ENCODE data around the gene PEX14. TPM values are rescaled to one million over a fixed set of nuclear protein-coding genes. Genes with fewer than 3 reads are reported as not detected.

The PEX14 gene
- total and polyA plus RNA-seq, 11 donors = 14.9 to 28.7 (median 20.4) TPM

GRCh38 chr1:10530756-10531495 is 56.2 kb downstream of the PEX14 start:
- Histone ChIP-seq H3K27me3 (no peaks in the 10 kb centered on the region), H3K4me3 (no peak overlapping the region), H3K36me3 (peaks cover 0 to under 1% (median 0%) of the 10 kb centered on the region in 9 donors), H3K27ac (peak overlapping the region in 2 of 12 donors; percentile 3 to 71), H3K4me1 (peaks cover 0 to 51% (median 31%) of the 10 kb centered on the region in 12 donors), H3K9me3 (no peaks in the 10 kb centered on the region)
- no peak for ATAC-seq
- intact Hi-C loops (cut with DNase I) = loop anchor here in 8 of 10 donors (5.0 to 10.0 kb wide), 6 partner anchors 104 to 336 kb away; partner anchors contain the start of gene CASZ1 (in 3 of the 8)
- TF ChIP-seq CTCF (IDR thresholded peaks at IDR 0.05) (no peak), POLR2A (IDR thresholded peaks at IDR 0.05) (no peak)
- no peak for DNase-seq
- WGBS, 4 donors = 84 to 89% (median 84%) methylated on average over 17 of the region's 17 CpGs

GRCh38 chr1:10532362-10532761 is 57.6 kb downstream of the PEX14 start:
- H3K36me3 ChIP-seq = peaks cover 0 to 12% (median 7%) of the 10 kb centered on the region in 9 donors
- no peaks in the 10 kb centered on the region for H3K9me3 ChIP-seq
- H3K27ac ChIP-seq = no peak overlapping the region
- H3K27me3 ChIP-seq = no peaks in the 10 kb centered on the region
- intact Hi-C loops (cut with DNase I) = loop anchor here in 8 of 10 donors (5.0 to 10.0 kb wide), 6 partner anchors 102 to 335 kb away; partner anchors contain the start of gene CASZ1 (in 3 of the 8)
- peaks cover 0 to 49% (median 31%) of the 10 kb centered on the region in 12 donors for H3K4me1 ChIP-seq
- no peak for DNase-seq
- H3K4me3 ChIP-seq = no peak overlapping the region
- ATAC-seq = no peak
- 60 to 63% (median 61%) methylated on average over 8 of the region's 8 CpGs for WGBS, 4 donors
- TF ChIP-seq CTCF (IDR thresholded peaks at IDR 0.05) = no peak
- no peak for TF ChIP-seq POLR2A (IDR thresholded peaks at IDR 0.05)

GRCh38 chr1:10534519-10534918 is 59.8 kb downstream of the PEX14 start:
- TF ChIP-seq CTCF (IDR thresholded peaks at IDR 0.05) = no peak
- TF ChIP-seq POLR2A (IDR thresholded peaks at IDR 0.05) = no peak
- WGBS, 4 donors = 87 to 93% (median 93%) methylated on average over 7 of the region's 7 CpGs
- H3K27me3 ChIP-seq = no peaks in the 10 kb centered on the region
- peaks cover 0 to 12% (median 7%) of the 10 kb centered on the region in 9 donors for H3K36me3 ChIP-seq
- H3K9me3 ChIP-seq = no peaks in the 10 kb centered on the region
- intact Hi-C loops (cut with DNase I) = loop anchor here in 8 of 10 donors (5.0 to 10.0 kb wide), 6 partner anchors 100 to 333 kb away; partner anchors contain the start of gene CASZ1 (in 3 of the 8)
- ATAC-seq (no peak), DNase-seq (no peak)
- H3K4me1 ChIP-seq = peaks cover 0 to 43% (median 24%) of the 10 kb centered on the region in 12 donors
- H3K27ac ChIP-seq = no peak overlapping the region
- no peak overlapping the region for H3K4me3 ChIP-seq

GRCh38 chr1:10536133-10536770 is 61.5 kb downstream of the PEX14 start:
- ATAC-seq (no peak), DNase-seq (no peak)
- Histone ChIP-seq H3K27me3 (no peaks in the 10 kb centered on the region), H3K9me3 (no peaks in the 10 kb centered on the region), H3K4me3 (no peak overlapping the region), H3K27ac (no peak overlapping the region), H3K36me3 (peaks cover 0 to 16% (median 7%) of the 10 kb centered on the region in 9 donors), H3K4me1 (peaks cover 0 to 47% (median 29%) of the 10 kb centered on the region in 12 donors)
- TF ChIP-seq CTCF (IDR thresholded peaks at IDR 0.05) (no peak), POLR2A (IDR thresholded peaks at IDR 0.05) (no peak)
- intact Hi-C loops (cut with DNase I) = loop anchor here in 5 of 10 donors (10.0 kb wide), 3 partner anchors 99 to 259 kb away; partner anchors contain the start of gene CASZ1 (in 2 of the 5)
- 94 to 96% (median 96%) methylated on average over 14 of the region's 14 CpGs for WGBS, 4 donors

Measured in heart left ventricle (tissue), 16 donors.